Measurements from ENCODE around the gene ABCA13.

ABCA13 gene

GRCh38 chr7:48388911-48389310, 217.7 kb downstream of the ABCA13 start:
- no peak for DNase-seq

GRCh38 chr7:48389977-48390376, 218.7 kb downstream of the ABCA13 start:
- DNase-seq, result no peak

GRCh38 chr7:48390388-48391327, 219.4 kb downstream of the ABCA13 start:
- no peak for DNase-seq

GRCh38 chr7:48398191-48398590, 226.9 kb downstream of the ABCA13 start:
- DNase-seq, result no peak

GRCh38 chr7:48402721-48403120, 231.5 kb downstream of the ABCA13 start:
- DNase-seq, result no peak

- DNase-seq, result no peak
Measured at GRCh38 chr7:48408731-48409130, 237.5 kb downstream of the ABCA13 start.

GRCh38 chr7:48411619-48412018, 240.4 kb downstream of the ABCA13 start:
- DNase-seq, result no peak

GRCh38 chr7:48414011-48414732, 242.9 kb downstream of the ABCA13 start:
- no peak for DNase-seq

- DNase-seq, result no peak
Measured at GRCh38 chr7:48416327-48416908, 245.2 kb downstream of the ABCA13 start.

- DNase-seq, result no peak
Measured at GRCh38 chr7:48419401-48419800, 248.1 kb downstream of the ABCA13 start.

GRCh38 chr7:48420206-48420605, 248.9 kb downstream of the ABCA13 start:
- DNase-seq, result no peak

- DNase-seq, result no peak
Measured at GRCh38 chr7:48421357-48421756, 250.1 kb downstream of the ABCA13 start.

GRCh38 chr7:48424731-48425130, 253.5 kb downstream of the ABCA13 start:
- no peak for DNase-seq

- no peak for DNase-seq
Measured at GRCh38 chr7:48426331-48426965, 255.2 kb downstream of the ABCA13 start.

GRCh38 chr7:48426966-48427555, 255.8 kb downstream of the ABCA13 start:
- DNase-seq, result no peak

GRCh38 chr7:48427671-48428070, 256.4 kb downstream of the ABCA13 start:
- DNase-seq, result no peak

GRCh38 chr7:48428091-48428684, 256.9 kb downstream of the ABCA13 start:
- DNase-seq, result no peak

GRCh38 chr7:48429117-48429516, 257.9 kb downstream of the ABCA13 start:
- DNase-seq, result no peak

- no peak for DNase-seq
Measured at GRCh38 chr7:48438206-48438605, 266.9 kb downstream of the ABCA13 start.

GRCh38 chr7:48441848-48442492, 270.7 kb downstream of the ABCA13 start:
- DNase-seq, result no peak

- DNase-seq, result no peak
Measured at GRCh38 chr7:48443051-48443450, 271.8 kb downstream of the ABCA13 start.

GRCh38 chr7:48446721-48447120, 275.5 kb downstream of the ABCA13 start:
- no peak for DNase-seq
